ENCODE data around the gene C15orf39. TPM values are rescaled to one million over a fixed set of nuclear protein-coding genes. Genes with fewer than 3 reads are reported as not detected.
A peak's percentile ranks its signal among the peaks of the same experiment; 100 is the strongest.

C15orf39 gene
- total and polyA plus RNA-seq, 9 of the 15 experiments (the other 6 are each of a cell fraction or from before 2014, with no cell fraction given) = 0.31 to 29.8 (median 4.4) TPM

- Histone ChIP-seq H3K9ac (ENCODE audit: insufficient read depth in 1 of 2, low read depth in 2 of 2, low read length in 2 of 2) (no peak overlapping the region), H3K27me3 (ENCODE audit: control insufficient read depth in 2 of 2, insufficient read depth in 2 of 2, low read length in 2 of 2) (no peaks in the 10 kb centered on the region; a peak in 1 of 5 replicates), H3K79me2 (ENCODE audit: control insufficient read depth, insufficient read depth, low read length) (peaks cover 20% of the 10 kb centered on the region), H3K27ac (ENCODE audit: extremely low read depth, low read depth, low read length) (0 out of 3 replicates have a peak overlapping the region, but pooled peaks have one; percentile 17), H4K20me1 (replicated peaks; ENCODE audit: control insufficient read depth, insufficient read depth, low read length) (peaks cover 15% of the 10 kb centered on the region), H3K4me2 (ENCODE audit: insufficient read depth, low read length) (peak overlapping the region; percentile 61), H3K9me1 (ENCODE audit: control insufficient read depth, insufficient read depth, low read length) (peaks cover 3% of the 10 kb centered on the region), H2AFZ (ENCODE audit: low read depth, low read length) (peak overlapping the region; percentile 37; the same call in 1 of the 2 replicates), H3K4me1 (replicated peaks in 1 of 2; ENCODE audit: control insufficient read depth in 2 of 2, insufficient read depth in 2 of 2, low read length in 2 of 2) (peaks cover 36 to 47% of the 10 kb centered on the region in 2 experiments), H3K36me3 (ENCODE audit: control insufficient read depth, insufficient read depth, low read length) (no peaks in the 10 kb centered on the region), H3K4me3 (no peak overlapping the region), H3K9me3 (replicated peaks; ENCODE audit: control insufficient read depth, insufficient read depth, low read depth, low read length) (no peaks in the 10 kb centered on the region)
- ATAC-seq (peak; percentile 27), DNase-seq (ENCODE audit: extremely low read depth in 1 of 4, low spot score in 3 of 4) (peak in 2 of 4 experiments; percentile 59 to 64), FAIRE-seq (peak; percentile 82)
- intact Hi-C loops (cut with micrococcal nuclease) = no loop called here
- ChIA-PET CTCF (ENCODE audit: low intra/inter-chr PET ratio) (no interaction called here), POLR2A (interaction anchor here (0.5 to 1.8 kb wide), 7 partner anchors 10 to 184 kb away, joined by 3 to 5 read pairs (median 3); no protein-coding TSS in a partner anchor)
- in situ Hi-C loops (cut with MboI) = no loop called here
- WGBS (ENCODE audit: insufficient coverage, low coverage, missing lambda C conversion rate) = 39% methylated on average over 3 of the region's 3 CpGs
- BruUV-seq (replicated peaks) = no TSS peak
- peak in 1 of 2 experiments; percentile 52; a peak in 1 of 4 replicates for TF ChIP-seq KDM1A (IDR thresholded peaks at IDR 0.05)
- TF ChIP-seq KAT7 (CRISPR knock-in tag; IDR thresholded peaks at IDR 0.05; ENCODE audit: borderline replicate concordance) = no peak
- TF ChIP-seq NR2C1 (IDR thresholded peaks at IDR 0.05) = 0 out of 2 replicates have a peak, but pooled peaks have one; percentile 9
- no peak for TF ChIP-seq NR2C1 (tag; IDR thresholded peaks at IDR 0.05)
- TF ChIP-seq FOXJ3 (CRISPR knock-in tag; IDR thresholded peaks at IDR 0.05) = no peak
- TF ChIP-seq ATF7 (IDR thresholded peaks at IDR 0.05) = no peak
- TF ChIP-seq ZNF639 (CRISPR knock-in tag; conservative IDR thresholded peaks at IDR 0.05 in 1 of 2, IDR thresholded peaks at IDR 0.05 in 1 of 2) = 0 out of 4 replicates have a peak, but pooled peaks of 1 of the 2 experiments have one; percentile 50
- peak; percentile 83 for TF ChIP-seq MGA (IDR thresholded peaks at IDR 0.05)
These were observed 2.9 kb upstream of the C15orf39 start for GRCh38 chr15:75198560-75199356.
